Transverse colon (tissue), 4 donors: ENCODE results near the gene LPIN1.

ENCODE experiments used
- POLR2A ChIP-seq: fragments of 450-650 bp; IDR thresholded peaks from one replicate; pipeline ENCODE4 v1.6.1; 2016; ENCODE audit warnings: antibody characterized with exemption, mild to moderate bottlenecking, moderate library complexity
- POLR2AphosphoS5 ChIP-seq, 3 donors: sonication (generic); formaldehyde crosslinking; IDR thresholded peaks; one replicate each; pipeline ENCODE4 v1.6.1; 2016; ENCODE audit warnings: antibody characterized with exemption in 3 of 3
- TF ChIP-seq, protein P1 (sequence below), 5 experiments: fragments of 200-600 bp in 3 of 5; fragments of 450-650 bp in 2 of 5; sonication (generic) in 3 of 5; IDR thresholded peaks; 1 replicate in 2 of 5; 2 replicates in 3 of 5; pipeline ENCODE4 v1.5.1; 2016 to 2017; ENCODE audit warnings: antibody characterized with exemption in 5 of 5, inconsistent platforms in 3 of 5, mild to moderate bottlenecking in 2 of 5, moderate library complexity in 1 of 5

DNA sequence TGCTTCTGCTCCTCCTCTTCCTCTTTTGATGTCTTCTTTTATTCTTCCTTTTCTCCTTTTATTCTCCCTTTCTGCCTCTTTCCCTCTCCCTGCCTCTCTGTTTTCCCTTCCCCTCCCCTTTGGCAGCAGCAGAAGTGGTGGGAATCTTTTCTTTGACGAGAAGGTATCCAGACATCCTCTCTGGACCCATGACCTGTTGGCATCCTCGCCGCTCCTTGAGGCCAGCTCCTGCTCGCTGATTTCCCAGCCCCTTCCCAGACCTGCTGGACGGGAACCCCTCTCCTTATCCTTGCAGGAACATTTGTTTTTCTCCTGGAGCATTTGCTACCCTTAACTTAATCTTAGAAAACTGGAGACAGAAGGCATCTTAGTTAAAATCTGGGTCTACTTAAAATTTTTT, 130.5 kb downstream of the LPIN1 start:
- TF ChIP-seq POLR2A = no peak
- TF ChIP-seq, protein P1, sequence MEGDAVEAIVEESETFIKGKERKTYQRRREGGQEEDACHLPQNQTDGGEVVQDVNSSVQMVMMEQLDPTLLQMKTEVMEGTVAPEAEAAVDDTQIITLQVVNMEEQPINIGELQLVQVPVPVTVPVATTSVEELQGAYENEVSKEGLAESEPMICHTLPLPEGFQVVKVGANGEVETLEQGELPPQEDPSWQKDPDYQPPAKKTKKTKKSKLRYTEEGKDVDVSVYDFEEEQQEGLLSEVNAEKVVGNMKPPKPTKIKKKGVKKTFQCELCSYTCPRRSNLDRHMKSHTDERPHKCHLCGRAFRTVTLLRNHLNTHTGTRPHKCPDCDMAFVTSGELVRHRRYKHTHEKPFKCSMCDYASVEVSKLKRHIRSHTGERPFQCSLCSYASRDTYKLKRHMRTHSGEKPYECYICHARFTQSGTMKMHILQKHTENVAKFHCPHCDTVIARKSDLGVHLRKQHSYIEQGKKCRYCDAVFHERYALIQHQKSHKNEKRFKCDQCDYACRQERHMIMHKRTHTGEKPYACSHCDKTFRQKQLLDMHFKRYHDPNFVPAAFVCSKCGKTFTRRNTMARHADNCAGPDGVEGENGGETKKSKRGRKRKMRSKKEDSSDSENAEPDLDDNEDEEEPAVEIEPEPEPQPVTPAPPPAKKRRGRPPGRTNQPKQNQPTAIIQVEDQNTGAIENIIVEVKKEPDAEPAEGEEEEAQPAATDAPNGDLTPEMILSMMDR (IDR thresholded peaks at IDR 0.05) = no peak
- TF ChIP-seq POLR2AphosphoS5 (IDR thresholded peaks at IDR 0.05) = no peak
